NCI-H510A treated with DMSO at 0.1 percent for 48 hours (cell line): Measurements from ENCODE around the gene HMX2.

Source experiments
- DNase-seq: peaks from one replicate; lab custom pipeline; 2025; lab: John Stamatoyannopoulos, UW

Gene HMX2

GRCh38 chr10:123147635-123148413 is at the start of gene HMX2:
Gene HMX2 (plus strand): TSS chr10:123148136. CDS start chr10:123148379, 243 bp downstream.
- peak; percentile 51 for DNase-seq

GRCh38 chr10:123100030-123100762 is 47.7 kb upstream of the HMX2 start:
- no peak for DNase-seq

- DNase-seq = no peak
Measured at GRCh38 chr10:123101872-123102271, 46.1 kb upstream of the HMX2 start.

GRCh38 chr10:123102673-123103072 is 45.3 kb upstream of the HMX2 start:
- DNase-seq = peak; percentile 23

- DNase-seq = peak; percentile 48
Measured at GRCh38 chr10:123103944-123104343, 44.0 kb upstream of the HMX2 start.

- no peak for DNase-seq
Measured at GRCh38 chr10:123109466-123109865, 38.5 kb upstream of the HMX2 start.

- DNase-seq = no peak
Measured at GRCh38 chr10:123117644-123118417, 30.1 kb upstream of the HMX2 start.

GRCh38 chr10:123119081-123119480 is 28.9 kb upstream of the HMX2 start:
- DNase-seq = no peak

GRCh38 chr10:123126246-123126645 is 21.7 kb upstream of the HMX2 start:
- no peak for DNase-seq

- DNase-seq = no peak
Measured at GRCh38 chr10:123129618-123130271, 18.2 kb upstream of the HMX2 start.

GRCh38 chr10:123132576-123133477 is 15.1 kb upstream of the HMX2 start:
- peak; percentile 85 for DNase-seq

GRCh38 chr10:123133541-123134342 is 14.2 kb upstream of the HMX2 start:
- no peak for DNase-seq

- DNase-seq = no peak
Measured at GRCh38 chr10:123134343-123134914, 13.5 kb upstream of the HMX2 start.

GRCh38 chr10:123134915-123135414 is 13.0 kb upstream of the HMX2 start:
- DNase-seq = no peak

GRCh38 chr10:123135415-123136141 is 12.4 kb upstream of the HMX2 start, which contains the start of gene HMX3:
Gene HMX3 (plus strand): TSS chr10:123135970. CDS start chr10:123136051, 81 bp downstream.
- DNase-seq = no peak

- DNase-seq = no peak
Measured at GRCh38 chr10:123136221-123136805, 11.6 kb upstream of the HMX2 start.

GRCh38 chr10:123136806-123137642 is 10.9 kb upstream of the HMX2 start:
- peak; percentile 30 for DNase-seq
